OCI-LY7 (cell line): ENCODE measurements around the gene SYNGR4. TPM values are rescaled to one million over a fixed set of nuclear protein-coding genes. Genes with fewer than 3 reads are reported as not detected.

Source experiments
- BruUV-seq: library from RNA; stranded (reverse); fragments of 400-500 nt; replicated peaks from 2 replicates; lab custom pipeline; 2021; lab: Mats Ljungman, UMichigan
- CTCF ChIA-PET: fragments of 300-600 bp; sonication (Branson Sonifier 250); formaldehyde crosslinking; loops from one replicate; lab custom pipeline; 2022; ENCODE audit warnings: antibody characterized with exemption; ENCODE audit not compliant: unreplicated experiment; lab: Charles Lee
- POLR2A ChIA-PET: fragments of 300-600 bp; sonication (Branson Sonifier 250); formaldehyde crosslinking; loops from one replicate; lab custom pipeline; 2022; ENCODE audit warnings: antibody characterized with exemption; lab: Charles Lee
- DNase-seq: peaks from one replicate; pipeline ENCODE4 v3.0.0-alpha.2; 2015; ENCODE audit warnings: low spot score
- H2AFZ ChIP-seq: fragments of 200-600 bp; sonication (generic), shearing (Covaris generic); 2 replicates; pipeline ENCODE4 v1.6.1; 2014; ENCODE audit warnings: mild to moderate bottlenecking, antibody characterized with exemption, low read length, moderate library complexity
- H3K27ac ChIP-seq: fragments of 200-600 bp; sonication (generic); 2 replicates; pipeline ENCODE4 v1.5.1; 2014; ENCODE audit warnings: mixed run types, low read depth, mild to moderate bottlenecking, moderate library complexity, low read length, inconsistent platforms; ENCODE audit not compliant: poor library complexity, severe bottlenecking
- H3K36me3 ChIP-seq: fragments of 200-600 bp; sonication (generic); 2 replicates; pipeline ENCODE4 v1.6.1; 2014; ENCODE audit warnings: mild to moderate bottlenecking, antibody characterized with exemption, low read length, moderate library complexity, mixed read lengths; ENCODE audit not compliant: insufficient read depth
- H3K4me1 ChIP-seq: fragments of 200-600 bp; sonication (generic); 2 replicates; pipeline ENCODE4 v1.5.1; 2014; ENCODE audit warnings: mild to moderate bottlenecking, low read length; ENCODE audit not compliant: insufficient read depth, poor library complexity, severe bottlenecking
- H3K4me2 ChIP-seq: fragments of 200-600 bp; sonication (generic); 2 replicates; pipeline ENCODE4 v1.6.1; 2014; ENCODE audit warnings: mild to moderate bottlenecking, low read length
- H3K4me3 ChIP-seq: fragments of 200-600 bp; sonication (generic); 2 replicates; pipeline ENCODE4 v1.5.1; 2014; ENCODE audit warnings: mild to moderate bottlenecking, low read depth, low read length; ENCODE audit not compliant: poor library complexity, severe bottlenecking
- H3K79me2 ChIP-seq: fragments of 200-600 bp; sonication (generic); 2 replicates; pipeline ENCODE4 v1.6.1; 2016; ENCODE audit warnings: low read depth, mild to moderate bottlenecking, low read length, moderate library complexity, mixed read lengths; ENCODE audit not compliant: insufficient read depth
- H3K9me2 ChIP-seq: fragments of 200-600 bp; sonication (generic); 2 replicates; pipeline ENCODE4 v1.6.1; 2016; ENCODE audit warnings: mild to moderate bottlenecking, low read length, mixed read lengths; ENCODE audit not compliant: insufficient read depth
- H3K9me3 ChIP-seq: fragments of 200-600 bp; sonication (generic); 2 replicates; pipeline ENCODE4 v1.6.1; 2014; ENCODE audit warnings: mild to moderate bottlenecking, mixed run types, low read length, mixed read lengths
- H4K20me1 ChIP-seq: fragments of 200-600 bp; sonication (generic); 2 replicates; pipeline ENCODE4 v1.6.1; 2014; ENCODE audit warnings: mild to moderate bottlenecking, antibody characterized with exemption, low read length, moderate library complexity, mixed read lengths; ENCODE audit not compliant: insufficient read depth
- CTCF ChIP-seq: fragments of 200-600 bp; sonication (generic); conservative IDR thresholded peaks from 2 replicates; pipeline ENCODE4 v1.5.1; 2014; ENCODE audit warnings: mild to moderate bottlenecking, antibody characterized with exemption, low read length, moderate library complexity, mixed read lengths
- EZH2phosphoT487 ChIP-seq: fragments of 200-600 bp; sonication (generic); IDR thresholded peaks from 2 replicates; pipeline ENCODE4 v1.6.1; 2018; ENCODE audit warnings: low read depth, borderline replicate concordance, mild to moderate bottlenecking, mixed run types, antibody characterized with exemption, low read length, moderate library complexity, mixed read lengths
- intact Hi-C: fragments of 100-400 bp; cut with micrococcal nuclease; formaldehyde crosslinking; loops from one replicate; pipeline ENCODE4 v1.10.0; 2022; ENCODE audit not compliant: unreplicated experiment
- total RNA-seq, 2 experiments: library from RNA; depleted of rRNA in 1 of 2; stranded (reverse); fragments of >200 nt in 1 of 2; shearing (Covaris generic) in 1 of 2; gene quantifications; 2 replicates each; pipeline ENCODE4 v1.2.3, GENCODE V29; 2014 to 2022

Gene SYNGR4
- total RNA-seq, 2 experiments from 2014 or later = 0.38 to 1.2 TPM

DNA sequence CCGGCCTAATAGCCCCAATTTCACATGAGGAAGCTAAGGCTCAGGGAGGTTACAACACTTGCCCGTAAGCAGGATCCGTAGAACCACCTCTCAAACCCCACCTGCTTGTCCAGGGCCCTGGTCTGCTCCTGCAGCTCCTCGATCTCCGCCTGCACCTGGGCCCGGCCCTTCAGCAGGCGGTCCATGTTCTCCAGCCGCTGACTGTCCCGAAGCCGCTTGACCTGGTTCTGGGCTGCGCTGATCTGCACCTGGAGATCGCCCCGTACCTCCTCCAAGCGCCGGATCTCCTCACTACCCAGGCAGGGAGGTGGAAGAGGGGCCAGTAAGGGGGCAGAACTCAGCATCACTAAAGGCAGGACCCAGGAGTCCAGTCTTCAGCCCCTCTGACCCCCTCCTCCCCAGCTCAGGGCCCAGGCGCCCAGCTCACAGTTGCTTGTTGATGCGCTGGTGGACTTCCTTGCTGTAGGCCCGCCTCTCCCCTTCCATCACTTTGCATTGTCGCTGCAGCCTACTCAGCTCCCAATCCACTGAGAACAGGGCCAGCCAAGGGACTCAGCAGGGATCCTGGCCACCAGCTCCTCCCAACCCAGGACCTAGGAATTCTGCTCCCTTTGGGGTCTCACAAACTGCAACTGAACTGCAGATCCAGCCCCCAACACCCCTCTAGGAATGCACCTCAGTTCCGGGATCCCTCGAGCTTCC, 45.7 kb upstream of the SYNGR4 start:
- intact Hi-C loops = no loop called here
- BruUV-seq = no TSS peak
- ChIA-PET POLR2A (interaction anchor here (0.7 to 1.3 kb wide), 2 partner anchors 15 to 149 kb away, joined by 3 read pairs; no protein-coding TSS in a partner anchor), CTCF (no interaction called here)
- no peak for TF ChIP-seq EZH2phosphoT487
- no peak for TF ChIP-seq CTCF
- Histone ChIP-seq H3K4me3 (no peak overlapping the region), H3K4me2 (no peak overlapping the region), H3K4me1 (peaks cover 27% of the 10 kb centered on the region), H3K27ac (no peak overlapping the region), H3K36me3 (no peaks in the 10 kb centered on the region), H2AFZ (no peak overlapping the region), H3K79me2 (peaks cover 6% of the 10 kb centered on the region; the same call in 1 of the 2 replicates), H4K20me1 (no peaks in the 10 kb centered on the region), H3K9me2 (no peaks in the 10 kb centered on the region), H3K9me3 (no peaks in the 10 kb centered on the region)
- no peak for DNase-seq

DNA sequence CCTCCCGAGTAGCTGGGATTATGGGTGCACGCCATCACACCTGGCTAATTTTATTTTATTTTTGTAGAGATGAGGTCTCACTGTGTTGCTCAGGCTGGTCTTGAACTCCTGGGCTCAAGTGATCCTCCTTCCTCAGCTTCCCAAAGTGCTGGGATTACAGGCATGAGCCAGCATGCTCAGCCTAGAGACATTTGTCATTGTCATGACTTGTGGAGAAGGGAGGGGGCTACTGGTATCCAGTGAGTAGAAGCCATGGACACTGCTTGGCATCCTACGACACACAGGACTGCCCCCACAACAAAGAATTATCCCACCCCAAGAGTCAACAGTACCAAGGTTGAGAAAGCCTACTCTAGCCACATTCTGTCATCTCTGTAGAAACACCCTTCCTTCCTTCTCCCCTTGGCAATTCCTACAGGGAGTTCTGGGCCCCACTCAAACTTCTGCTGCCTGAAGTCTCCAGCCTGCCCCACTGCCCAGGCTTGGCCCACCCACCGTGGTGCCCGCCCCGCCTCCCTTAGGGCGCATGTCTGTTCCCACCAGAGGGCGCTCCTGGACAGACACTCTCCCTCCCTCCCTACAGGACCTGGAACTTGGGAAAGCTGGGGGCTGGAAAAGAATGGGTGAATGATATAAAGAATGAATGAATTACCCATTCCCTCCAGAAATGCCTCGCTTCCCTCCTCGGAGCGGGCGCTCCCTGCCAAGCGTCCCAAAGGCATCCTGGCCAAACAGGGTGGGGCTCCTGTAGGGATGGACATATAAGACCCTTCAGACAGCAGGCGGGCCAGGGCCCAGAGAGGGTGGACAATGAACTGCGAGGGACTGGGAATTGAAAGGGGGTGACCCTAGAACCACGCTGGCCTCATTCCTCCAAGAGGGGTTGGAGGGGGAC, 44.3 kb upstream of the SYNGR4 start:
- intact Hi-C loops = loop anchor here (1.0 to 2.0 kb wide), 2 partner anchors 13 to 79 kb away; no protein-coding TSS in a partner anchor
- Histone ChIP-seq H4K20me1 (no peaks in the 10 kb centered on the region), H3K9me2 (no peaks in the 10 kb centered on the region), H3K4me1 (peaks cover 30% of the 10 kb centered on the region), H3K4me2 (peak overlapping the region; percentile 95), H3K27ac (peak overlapping the region; percentile 90), H2AFZ (peak overlapping the region; percentile 40), H3K79me2 (peaks cover 6% of the 10 kb centered on the region; the same call in 1 of the 2 replicates), H3K9me3 (no peaks in the 10 kb centered on the region), H3K4me3 (peak overlapping the region; percentile 70), H3K36me3 (no peaks in the 10 kb centered on the region)
- CTCF ChIA-PET = interaction anchor here (0.6 to 2.1 kb wide), 2 partner anchors 14 to 17 kb away, joined by 4 to 6 read pairs; no protein-coding TSS in a partner anchor
- BruUV-seq = no TSS peak
- peak; percentile 74 for DNase-seq
- POLR2A ChIA-PET = no interaction called here
- TF ChIP-seq CTCF (peak; percentile 96), EZH2phosphoT487 (no peak)
